SHP77 (cell line): Measurements from ENCODE around the gene NGDN.

ENCODE experiments used
- DNase-seq, 2 experiments: peaks; one replicate each; lab custom pipeline; 2025; lab: John Stamatoyannopoulos, UW

The NGDN gene

GRCh38 chr14:23522643-23523198 is 53.2 kb downstream of the NGDN start:
- no peak for DNase-seq

- no peak for DNase-seq
Observed at GRCh38 chr14:23523229-23524016, 53.9 kb downstream of the NGDN start.

GRCh38 chr14:23524954-23525353 is 55.5 kb downstream of the NGDN start:
- no peak for DNase-seq

GRCh38 chr14:23525611-23526010 is 56.1 kb downstream of the NGDN start:
- DNase-seq = no peak
